HG03060 (cell line): ENCODE measurements around the gene SRSF10.

Experiments used
- ATAC-seq: cut with Tn5 transposase; IDR thresholded peaks from one replicate; pipeline ENCODE4 v1.9.1; 2021; ENCODE audit warnings: low read depth, moderate number of reproducible peaks; ENCODE audit not compliant: unreplicated experiment

The SRSF10 gene

GRCh38 chr1:23914921-23915320 lies 65.2 kb downstream of the SRSF10 start:
- ATAC-seq = no peak
